RWPE1 (cell line): ENCODE measurements around the gene CD302.
"Not testable (repeated sequence)": the region's sequence is repeated elsewhere in the genome, so short reads cannot be mapped to it uniquely, and the experiment has no call there.

Experiments
- CTCF ChIA-PET: fragments of 350-600 bp; sonication (Branson Sonifier 250); formaldehyde crosslinking; extraction: SDS; loops from one replicate; lab custom pipeline; 2021; lab: Yijun Ruan, JAX
- POLR2A ChIA-PET: fragments of 400-600 bp; formaldehyde crosslinking; extraction: SDS; loops from one replicate; lab custom pipeline; 2020; ENCODE audit warnings: antibody characterized with exemption; ENCODE audit not compliant: low non-redundant PET; lab: Yijun Ruan, JAX
- DNase-seq: peaks from one replicate; pipeline ENCODE4 v3.0.0; 2012; ENCODE audit warnings: low spot score
- H3K27ac ChIP-seq: fragments of 450-650 bp; 2 replicates; pipeline ENCODE4 v1.5.1; 2017
- CTCF ChIP-seq: fragments of 450-650 bp; conservative IDR thresholded peaks from 2 replicates; pipeline ENCODE4 v1.5.1; 2017; ENCODE audit warnings: low read depth, mild to moderate bottlenecking

Gene CD302

GRCh38 chr2:159753797-159754196 lies 44.2 kb downstream of the CD302 start:
- no peak for TF ChIP-seq CTCF
- H3K27ac ChIP-seq: no peak overlapping the region
- ChIA-PET POLR2A (no interaction called here), CTCF (no interaction called here)
- no peak for DNase-seq

- POLR2A ChIA-PET: no interaction called here
- CTCF ChIA-PET: no interaction called here
- no peak for DNase-seq
- H3K27ac ChIP-seq: no peak overlapping the region
- no peak for TF ChIP-seq CTCF
These were observed 47.1 kb downstream of the CD302 start for GRCh38 chr2:159750873-159751272.

GRCh38 chr2:159748089-159748488 lies 49.9 kb downstream of the CD302 start:
- no peak overlapping the region for H3K27ac ChIP-seq
- TF ChIP-seq CTCF: no peak
- ChIA-PET CTCF (interaction anchor here (0.5 kb wide), 1 partner anchor 220 kb away, joined by 3 read pairs; no protein-coding TSS in a partner anchor), POLR2A (no interaction called here)
- no peak for DNase-seq

- H3K27ac ChIP-seq, CTCF ChIA-PET, DNase-seq, POLR2A ChIA-PET: not testable (repeated sequence)
These were observed 52.8 kb downstream of the CD302 start for GRCh38 chr2:159745237-159745636.

GRCh38 chr2:159744363-159744762 lies 53.6 kb downstream of the CD302 start:
- no peak for DNase-seq
- ChIA-PET CTCF (no interaction called here), POLR2A (no interaction called here)
- no peak overlapping the region for H3K27ac ChIP-seq
- no peak for TF ChIP-seq CTCF

GRCh38 chr2:159742846-159743245 lies 55.2 kb downstream of the CD302 start:
- DNase-seq: no peak
- no peak overlapping the region for H3K27ac ChIP-seq
- ChIA-PET POLR2A (no interaction called here), CTCF (no interaction called here)
- no peak for TF ChIP-seq CTCF

GRCh38 chr2:159738509-159739390 lies 59.3 kb downstream of the CD302 start:
- ChIA-PET POLR2A (no interaction called here), CTCF (interaction anchor here (0.6 kb wide), 1 partner anchor 38 kb away, joined by 3 read pairs; no protein-coding TSS in a partner anchor)
- DNase-seq: no peak
- H3K27ac ChIP-seq: no peak overlapping the region
- no peak for TF ChIP-seq CTCF
